Panc1 (cell line): ENCODE measurements around the gene ACOX3. TPM values are rescaled to one million over a fixed set of nuclear protein-coding genes. Genes with fewer than 3 reads are reported as not detected.

Source experiments
- ATAC-seq: fragments of 200-7000 bp; cut with Tn5 transposase; 2 replicates; pipeline ENCODE4 v1.9.1; 2020; ENCODE audit warnings: mild to moderate bottlenecking, moderate library complexity
- BruUV-seq: library from RNA; stranded (reverse); fragments of 400-500 nt; replicated peaks from 2 replicates; lab custom pipeline; 2021; lab: Mats Ljungman, UMichigan
- CTCF ChIA-PET: fragments of 300-600 bp; sonication (Branson Sonifier 250); formaldehyde crosslinking; loops from one replicate; lab custom pipeline; 2022; ENCODE audit warnings: antibody characterized with exemption; lab: Charles Lee
- POLR2A ChIA-PET: fragments of 300-600 bp; sonication (Branson Sonifier 250); formaldehyde crosslinking; loops from one replicate; lab custom pipeline; 2022; ENCODE audit warnings: antibody characterized with exemption; lab: Charles Lee
- DNase-seq: peaks from one replicate; pipeline ENCODE4 v3.0.0-alpha.2; 2010; ENCODE audit warnings: low read depth, low spot score
- H3K27ac ChIP-seq: 2 replicates; pipeline ENCODE4 v1.5.1; 2011; ENCODE audit warnings: mild to moderate bottlenecking, low read length, inconsistent platforms
- H3K27me3 ChIP-seq: fragments of 200-500 bp; sonication (Bioruptor generic); 2 replicates; pipeline ENCODE4 v1.6.0; 2014; ENCODE audit warnings: low read length, inconsistent platforms; ENCODE audit not compliant: control insufficient read depth, insufficient read depth
- H3K36me3 ChIP-seq: fragments of 200-500 bp; sonication (Bioruptor generic); 2 replicates; pipeline ENCODE4 v1.5.1; 2014; ENCODE audit warnings: inconsistent platforms, mild to moderate bottlenecking, low read length, moderate library complexity; ENCODE audit not compliant: control insufficient read depth, insufficient read depth
- H3K4me1 ChIP-seq: 2 replicates; pipeline ENCODE4 v1.5.1; 2011; ENCODE audit warnings: inconsistent platforms, mild to moderate bottlenecking, low read length, moderate library complexity; ENCODE audit not compliant: control insufficient read depth, insufficient read depth
- H3K4me3 ChIP-seq, 2 experiments: 2 replicates each; pipeline ENCODE4 v1.5.1; 2011 to 2012; ENCODE audit warnings: low read depth in 2 of 2, low read length in 2 of 2, mild to moderate bottlenecking in 2 of 2, inconsistent platforms in 1 of 2, moderate library complexity in 1 of 2
- H3K9me3 ChIP-seq: fragments of 200-500 bp; sonication (Bioruptor generic); 2 replicates; pipeline ENCODE4 v1.5.1; 2014; ENCODE audit warnings: low read depth, mild to moderate bottlenecking, inconsistent platforms, low read length, moderate library complexity; ENCODE audit not compliant: control insufficient read depth, insufficient read depth
- CTCF ChIP-seq: fragments of 450-650 bp; IDR thresholded peaks from 2 replicates; pipeline ENCODE4 v1.5.1; 2017; ENCODE audit warnings: mild to moderate bottlenecking
- POLR2AphosphoS5 ChIP-seq: IDR thresholded peaks from 2 replicates; pipeline ENCODE4 v1.6.1; 2012; ENCODE audit warnings: mild to moderate bottlenecking, low read depth, low read length, moderate library complexity
- SIN3A ChIP-seq: IDR thresholded peaks from 2 replicates; pipeline ENCODE4 v1.6.1; 2012; ENCODE audit warnings: low read depth, mild to moderate bottlenecking, low read length, moderate library complexity, borderline replicate concordance; ENCODE audit not compliant: insufficient read depth
- TCF7L2 ChIP-seq: IDR thresholded peaks from 2 replicates; pipeline ENCODE4 v1.6.1; 2011; ENCODE audit warnings: mild to moderate bottlenecking, low read depth, low read length, inconsistent platforms
- in situ Hi-C: cut with HindIII; loops from 2 replicates; pipeline ENCODE4 v1.10.0; 2016; ENCODE audit warnings: low sequenced_read_pairs, low pct_unique_long_range_greater_than_20kb
- intact Hi-C: fragments of 100-400 bp; cut with micrococcal nuclease; formaldehyde crosslinking; loops from one replicate; pipeline ENCODE4 v1.10.0; 2022; ENCODE audit not compliant: unreplicated experiment
- total RNA-seq: library from RNA; stranded (reverse); gene quantifications from one replicate; pipeline ENCODE4 v1.2.1, GENCODE V29; 2021; ENCODE audit not compliant: unreplicated experiment
- TF ChIP-seq, protein P1 (sequence below), 2 experiments: IDR thresholded peaks; 2 replicates each; pipeline ENCODE4 v1.6.1; 2011 to 2012; ENCODE audit warnings: low read depth in 2 of 2, control low read depth in 1 of 2, low read length in 1 of 2, mild to moderate bottlenecking in 1 of 2, moderate library complexity in 1 of 2; ENCODE audit not compliant: insufficient read depth in 1 of 2

Gene ACOX3
- total RNA-seq, 1 experiment from 2014 or later, result 15.4 TPM

GRCh38 chr4:8402181-8402597 lies 38.3 kb downstream of the ACOX3 start:
- in situ Hi-C loops, result no loop called here
- no TSS peak for BruUV-seq

GRCh38 chr4:8401665-8402064 lies 38.9 kb downstream of the ACOX3 start:
- H3K36me3 ChIP-seq, result no peaks in the 10 kb centered on the region
- TF ChIP-seq, protein P1, sequence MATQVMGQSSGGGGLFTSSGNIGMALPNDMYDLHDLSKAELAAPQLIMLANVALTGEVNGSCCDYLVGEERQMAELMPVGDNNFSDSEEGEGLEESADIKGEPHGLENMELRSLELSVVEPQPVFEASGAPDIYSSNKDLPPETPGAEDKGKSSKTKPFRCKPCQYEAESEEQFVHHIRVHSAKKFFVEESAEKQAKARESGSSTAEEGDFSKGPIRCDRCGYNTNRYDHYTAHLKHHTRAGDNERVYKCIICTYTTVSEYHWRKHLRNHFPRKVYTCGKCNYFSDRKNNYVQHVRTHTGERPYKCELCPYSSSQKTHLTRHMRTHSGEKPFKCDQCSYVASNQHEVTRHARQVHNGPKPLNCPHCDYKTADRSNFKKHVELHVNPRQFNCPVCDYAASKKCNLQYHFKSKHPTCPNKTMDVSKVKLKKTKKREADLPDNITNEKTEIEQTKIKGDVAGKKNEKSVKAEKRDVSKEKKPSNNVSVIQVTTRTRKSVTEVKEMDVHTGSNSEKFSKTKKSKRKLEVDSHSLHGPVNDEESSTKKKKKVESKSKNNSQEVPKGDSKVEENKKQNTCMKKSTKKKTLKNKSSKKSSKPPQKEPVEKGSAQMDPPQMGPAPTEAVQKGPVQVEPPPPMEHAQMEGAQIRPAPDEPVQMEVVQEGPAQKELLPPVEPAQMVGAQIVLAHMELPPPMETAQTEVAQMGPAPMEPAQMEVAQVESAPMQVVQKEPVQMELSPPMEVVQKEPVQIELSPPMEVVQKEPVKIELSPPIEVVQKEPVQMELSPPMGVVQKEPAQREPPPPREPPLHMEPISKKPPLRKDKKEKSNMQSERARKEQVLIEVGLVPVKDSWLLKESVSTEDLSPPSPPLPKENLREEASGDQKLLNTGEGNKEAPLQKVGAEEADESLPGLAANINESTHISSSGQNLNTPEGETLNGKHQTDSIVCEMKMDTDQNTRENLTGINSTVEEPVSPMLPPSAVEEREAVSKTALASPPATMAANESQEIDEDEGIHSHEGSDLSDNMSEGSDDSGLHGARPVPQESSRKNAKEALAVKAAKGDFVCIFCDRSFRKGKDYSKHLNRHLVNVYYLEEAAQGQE (IDR thresholded peaks at IDR 0.05; ENCODE audit: insufficient read depth in 1 of 2, low read depth in 2 of 2, low read length in 1 of 2), result no peak
- TF ChIP-seq TCF7L2 (no peak), POLR2AphosphoS5 (no peak), SIN3A (no peak), CTCF (no peak)
- no peak for DNase-seq
- no peak overlapping the region for H3K4me3 ChIP-seq
- no peaks in the 10 kb centered on the region for H3K9me3 ChIP-seq
- intact Hi-C loops (loop anchor here (2.0 to 10.0 kb wide), 2 partner anchors 159 to 227 kb away; no protein-coding TSS in a partner anchor), in situ Hi-C loops (no loop called here)
- POLR2A ChIA-PET, result no interaction called here
- no peaks in the 10 kb centered on the region for H3K4me1 ChIP-seq
- H3K27ac ChIP-seq, result no peak overlapping the region
- no TSS peak for BruUV-seq
- no peaks in the 10 kb centered on the region for H3K27me3 ChIP-seq
- no peak for ATAC-seq
- CTCF ChIA-PET, result no interaction called here

More at GRCh38 chr4:8402181-8402597, 38.3 kb downstream of the ACOX3 start:
- Histone ChIP-seq H3K4me3 (no peak overlapping the region), H3K27me3 (no peaks in the 10 kb centered on the region), H3K27ac (no peak overlapping the region), H3K4me1 (no peaks in the 10 kb centered on the region), H3K9me3 (no peaks in the 10 kb centered on the region), H3K36me3 (no peaks in the 10 kb centered on the region)
- DNase-seq (no peak), ATAC-seq (no peak)
- no peak for TF ChIP-seq TCF7L2
- TF ChIP-seq, protein P1 (IDR thresholded peaks at IDR 0.05; ENCODE audit: insufficient read depth in 1 of 2, low read depth in 2 of 2, low read length in 1 of 2), result no peak
- TF ChIP-seq CTCF, result no peak
- TF ChIP-seq SIN3A, result no peak
- POLR2A ChIA-PET, result no interaction called here
- CTCF ChIA-PET, result interaction anchor here (1.2 to 2.0 kb wide), 2 partner anchors 160 to 226 kb away, joined by 5 to 6 read pairs; no protein-coding TSS in a partner anchor
- intact Hi-C loops, result loop anchor here (2.0 to 10.0 kb wide), 2 partner anchors 159 to 227 kb away; no protein-coding TSS in a partner anchor
